ENCODE data around the gene SLC36A3.
"Not testable (repeated sequence)": the region's sequence is repeated elsewhere in the genome, so short reads cannot be mapped to it uniquely, and the experiment has no call there.

SLC36A3 gene

GRCh38 chr5:151238303-151238741 is 65.2 kb downstream of the SLC36A3 start:
- Histone ChIP-seq H2AFZ (ENCODE audit: low read length) (peak overlapping the region; percentile 76), H3K79me2 (ENCODE audit: low read length) (no peaks in the 10 kb centered on the region), H3K4me2 (ENCODE audit: low read depth, low read length) (peak overlapping the region; percentile 92), H3K27me3 (replicated peaks; ENCODE audit: insufficient read depth, low read length) (no peaks in the 10 kb centered on the region), H3K36me3 (replicated peaks; ENCODE audit: insufficient read depth, low read length) (no peaks in the 10 kb centered on the region), H3K27ac (ENCODE audit: low read length) (peak overlapping the region; percentile 60; the same call in 1 of the 2 replicates), H3K9ac (ENCODE audit: low read length) (peak overlapping the region; percentile 41), H3F3A (ENCODE audit: insufficient read depth, low read length) (peaks cover 30% of the 10 kb centered on the region), H4K20me1 (ENCODE audit: insufficient read depth, low read length) (no peaks in the 10 kb centered on the region), H3K9me3 (replicated peaks; ENCODE audit: insufficient read depth, low read length) (no peaks in the 10 kb centered on the region), H3K4me1 (ENCODE audit: low read length) (peaks cover 27% of the 10 kb centered on the region), H3K9me2 (replicated peaks; ENCODE audit: insufficient read depth, low read length) (no peaks in the 10 kb centered on the region), H3K4me3 (ENCODE audit: low read length) (peak overlapping the region; percentile 65)
- TF ChIP-seq CTCF (IDR thresholded peaks at IDR 0.05; ENCODE audit: low read length) (0 out of 2 replicates have a peak, but pooled peaks have one; percentile 9), EZH2phosphoT487 (IDR thresholded peaks at IDR 0.05; ENCODE audit: low read length) (no peak)
- DNase-seq = peak; percentile 73

- peak overlapping the region; percentile 60; the same call in 1 of the 2 replicates for H3K27ac ChIP-seq (ENCODE audit: low read length)
- no peaks in the 10 kb centered on the region for H3K27me3 ChIP-seq (replicated peaks; ENCODE audit: insufficient read depth, low read length)
- no peaks in the 10 kb centered on the region for H3K79me2 ChIP-seq (ENCODE audit: low read length)
- peak overlapping the region; percentile 92 for H3K4me2 ChIP-seq (ENCODE audit: low read depth, low read length)
- peak overlapping the region; percentile 76 for H2AFZ ChIP-seq (ENCODE audit: low read length)
- no peaks in the 10 kb centered on the region for H4K20me1 ChIP-seq (ENCODE audit: insufficient read depth, low read length)
- no peaks in the 10 kb centered on the region for H3K9me2 ChIP-seq (replicated peaks; ENCODE audit: insufficient read depth, low read length)
- H3K9ac ChIP-seq (ENCODE audit: low read length) = peak overlapping the region; percentile 41
- peaks cover 33% of the 10 kb centered on the region for H3K4me1 ChIP-seq (ENCODE audit: low read length)
- TF ChIP-seq EZH2 (optimal IDR thresholded peaks at IDR 0.05; ENCODE audit: low read depth, low read length) (no peak), EZH2phosphoT487 (IDR thresholded peaks at IDR 0.05; ENCODE audit: low read length) (no peak), CTCF (IDR thresholded peaks at IDR 0.05; ENCODE audit: low read length) (no peak)
- no peaks in the 10 kb centered on the region for H3K36me3 ChIP-seq (replicated peaks; ENCODE audit: insufficient read depth, low read length)
- H3K9me3 ChIP-seq (replicated peaks; ENCODE audit: insufficient read depth, low read length) = no peaks in the 10 kb centered on the region
- peak overlapping the region; percentile 65 for H3K4me3 ChIP-seq (ENCODE audit: low read length)
- H3F3A ChIP-seq (ENCODE audit: insufficient read depth, low read length) = peaks cover 36% of the 10 kb centered on the region
- DNase-seq = no peak
These were observed 65.9 kb downstream of the SLC36A3 start for GRCh38 chr5:151237685-151238084.

- H3K9me2 ChIP-seq (replicated peaks; ENCODE audit: insufficient read depth, low read length) = no peaks in the 10 kb centered on the region
- no peaks in the 10 kb centered on the region for H3K79me2 ChIP-seq (ENCODE audit: low read length)
- DNase-seq = no peak
- H4K20me1 ChIP-seq (ENCODE audit: insufficient read depth, low read length) = no peaks in the 10 kb centered on the region
- TF ChIP-seq EZH2 (optimal IDR thresholded peaks at IDR 0.05; ENCODE audit: low read depth, low read length) (no peak), CTCF (IDR thresholded peaks at IDR 0.05; ENCODE audit: low read length) (no peak), EZH2phosphoT487 (IDR thresholded peaks at IDR 0.05; ENCODE audit: low read length) (no peak)
- H2AFZ ChIP-seq (ENCODE audit: low read length) = no peak overlapping the region
- no peak overlapping the region for H3K9ac ChIP-seq (ENCODE audit: low read length)
- H3F3A ChIP-seq (ENCODE audit: insufficient read depth, low read length) = peaks cover 36% of the 10 kb centered on the region
- no peaks in the 10 kb centered on the region for H3K27me3 ChIP-seq (replicated peaks; ENCODE audit: insufficient read depth, low read length)
- H3K27ac ChIP-seq (ENCODE audit: low read length) = no peak overlapping the region
- H3K4me2 ChIP-seq (ENCODE audit: low read depth, low read length) = no peak overlapping the region
- no peak overlapping the region for H3K4me3 ChIP-seq (ENCODE audit: low read length)
- peaks cover 40% of the 10 kb centered on the region for H3K4me1 ChIP-seq (ENCODE audit: low read length)
- H3K9me3 ChIP-seq (replicated peaks; ENCODE audit: insufficient read depth, low read length) = no peaks in the 10 kb centered on the region
- no peaks in the 10 kb centered on the region for H3K36me3 ChIP-seq (replicated peaks; ENCODE audit: insufficient read depth, low read length)
These were observed 66.7 kb downstream of the SLC36A3 start for GRCh38 chr5:151236888-151237287.

GRCh38 chr5:151235239-151235571 is 68.4 kb downstream of the SLC36A3 start:
- DNase-seq; H3K36me3 ChIP-seq (replicated peaks; ENCODE audit: insufficient read depth, low read length); H3K27me3 ChIP-seq (replicated peaks; ENCODE audit: insufficient read depth, low read length); H3K9me3 ChIP-seq (replicated peaks; ENCODE audit: insufficient read depth, low read length); H3K79me2 ChIP-seq (ENCODE audit: low read length); H4K20me1 ChIP-seq (ENCODE audit: insufficient read depth, low read length); H3K9me2 ChIP-seq (replicated peaks; ENCODE audit: insufficient read depth, low read length): not testable (repeated sequence)
- H3K4me2 ChIP-seq (ENCODE audit: low read depth, low read length) = peak overlapping the region; percentile 70
- H3K27ac ChIP-seq (ENCODE audit: low read length) = peak overlapping the region; percentile 83
- H2AFZ ChIP-seq (ENCODE audit: low read length) = peak overlapping the region; percentile 88
- peaks cover 47% of the 10 kb centered on the region for H3K4me1 ChIP-seq (ENCODE audit: low read length)
- peaks cover 36% of the 10 kb centered on the region for H3F3A ChIP-seq (ENCODE audit: insufficient read depth, low read length)
- H3K4me3 ChIP-seq (ENCODE audit: low read length) = peak overlapping the region; percentile 42
- peak overlapping the region; percentile 59 for H3K9ac ChIP-seq (ENCODE audit: low read length)
